Stimulated activated effector memory CD8-positive, alpha-beta T cell treated with anti-CD3 and anti-CD28 coated beads, Interleukin-12 subunit alpha, Interleukin-12 subunit beta, amount 100 ng/mL, for 72 hours (primary cell): ENCODE data around the gene ATP6V0D1.

Experiments
- ATAC-seq: fragments of 150-1000 bp; cut with Tn5 transposase; 2 replicates; pipeline ENCODE4 v1.10.0; 2021
- DNase-seq, 2 donors: peaks; one replicate each; pipeline ENCODE4 v3.0.0; 2021 to 2022; ENCODE audit warnings: low spot score in 2 of 2
- H3K27ac Mint-ChIP-seq: one replicate; pipeline ENCODE4 v1.8.0; 2022; ENCODE audit warnings: mild to moderate bottlenecking, mixed read lengths
- H3K36me3 Mint-ChIP-seq: one replicate; pipeline ENCODE4 v1.8.0; 2022; ENCODE audit warnings: mild to moderate bottlenecking, mixed read lengths
- H3K4me1 Mint-ChIP-seq: one replicate; pipeline ENCODE4 v1.8.0; 2022; ENCODE audit warnings: mixed read lengths
- H3K4me3 Mint-ChIP-seq: one replicate; pipeline ENCODE4 v1.8.0; 2022; ENCODE audit warnings: mild to moderate bottlenecking, mixed read lengths
- H3K9me3 Mint-ChIP-seq: one replicate; pipeline ENCODE4 v1.8.0; 2022; ENCODE audit warnings: mixed read lengths

The ATP6V0D1 gene

DNA sequence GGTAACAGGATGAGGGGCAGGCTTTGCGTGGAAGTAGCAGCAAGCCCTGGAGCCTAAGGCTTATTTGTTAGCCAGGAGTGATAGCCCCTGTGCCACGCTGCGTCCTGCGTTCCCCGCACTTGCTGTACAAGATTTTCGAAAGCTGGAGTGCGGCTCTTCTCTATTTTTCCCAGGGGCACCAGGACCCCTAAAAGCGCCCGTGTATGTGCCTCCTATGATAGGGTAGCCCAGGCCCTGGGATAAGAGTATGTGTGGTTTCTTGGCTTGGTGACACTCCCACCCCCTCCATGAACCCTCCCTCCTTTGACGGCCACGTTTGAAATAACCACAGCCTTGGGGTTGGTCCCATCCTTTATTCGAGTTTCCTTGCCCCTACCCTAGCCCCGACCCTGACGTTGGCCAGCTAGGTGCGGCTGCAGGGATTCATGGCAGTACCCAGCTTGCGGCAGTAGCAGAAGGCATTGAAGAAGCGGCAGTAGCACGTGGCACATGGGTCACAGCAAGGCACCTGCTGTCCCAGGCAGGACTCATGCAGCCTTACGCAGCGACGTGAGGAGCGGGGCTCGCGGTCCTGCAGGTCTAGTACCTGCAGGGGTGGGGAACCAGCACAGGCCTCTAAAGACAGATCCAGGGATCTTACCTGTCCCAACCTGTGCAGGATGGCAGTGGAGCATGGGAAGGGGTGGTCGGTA lies 1.4 kb upstream of the ATP6V0D1 start:
- peaks cover 50% of the 10 kb centered on the region for H3K4me1 Mint-ChIP-seq
- ATAC-seq (no peak), DNase-seq (no peak)
- H3K4me3 Mint-ChIP-seq: peak overlapping the region; percentile 99
- H3K36me3 Mint-ChIP-seq: peaks cover 44% of the 10 kb centered on the region
- H3K27ac Mint-ChIP-seq: peak overlapping the region; percentile 98
- no peaks in the 10 kb centered on the region for H3K9me3 Mint-ChIP-seq

DNA sequence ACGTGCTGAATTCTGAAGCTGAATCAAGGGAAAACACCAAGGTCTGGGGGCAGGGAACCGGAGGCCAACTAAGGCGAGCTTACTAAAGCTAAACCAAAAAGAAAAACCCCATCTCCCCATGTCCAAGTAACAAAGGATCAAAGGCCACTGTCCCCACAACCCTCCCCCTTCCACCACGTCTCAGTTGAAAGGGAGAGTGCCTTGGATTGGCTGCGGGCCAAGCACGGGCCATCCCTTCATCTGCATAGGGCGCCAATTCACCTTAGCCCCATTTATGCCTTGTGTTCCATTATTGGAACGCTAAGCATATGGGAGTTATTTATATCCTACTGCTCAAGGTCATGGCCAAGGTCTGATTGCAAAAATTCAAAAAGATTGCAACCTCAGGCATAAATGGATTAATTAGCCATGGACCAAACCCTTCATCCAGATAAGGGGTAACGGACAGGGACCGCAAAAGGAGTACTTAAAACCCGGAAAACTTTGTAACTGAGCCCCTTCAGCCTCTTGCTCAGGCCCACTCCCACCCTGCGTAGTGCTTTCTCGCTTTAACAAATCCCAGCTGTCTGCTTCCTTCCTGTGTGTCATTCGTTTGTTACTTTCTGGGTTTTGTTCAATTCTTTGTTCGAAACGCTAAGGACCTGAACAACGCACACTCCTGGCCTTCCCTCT lies 740 bp upstream of the ATP6V0D1 start:
- DNase-seq (peak in 1 of 2 donors; percentile 56), ATAC-seq (peak; percentile 14)
- H3K4me1 Mint-ChIP-seq: peaks cover 50% of the 10 kb centered on the region
- no peaks in the 10 kb centered on the region for H3K9me3 Mint-ChIP-seq
- H3K27ac Mint-ChIP-seq: peak overlapping the region; percentile 98
- H3K36me3 Mint-ChIP-seq: peaks cover 46% of the 10 kb centered on the region
- H3K4me3 Mint-ChIP-seq: peak overlapping the region; percentile 99

DNA sequence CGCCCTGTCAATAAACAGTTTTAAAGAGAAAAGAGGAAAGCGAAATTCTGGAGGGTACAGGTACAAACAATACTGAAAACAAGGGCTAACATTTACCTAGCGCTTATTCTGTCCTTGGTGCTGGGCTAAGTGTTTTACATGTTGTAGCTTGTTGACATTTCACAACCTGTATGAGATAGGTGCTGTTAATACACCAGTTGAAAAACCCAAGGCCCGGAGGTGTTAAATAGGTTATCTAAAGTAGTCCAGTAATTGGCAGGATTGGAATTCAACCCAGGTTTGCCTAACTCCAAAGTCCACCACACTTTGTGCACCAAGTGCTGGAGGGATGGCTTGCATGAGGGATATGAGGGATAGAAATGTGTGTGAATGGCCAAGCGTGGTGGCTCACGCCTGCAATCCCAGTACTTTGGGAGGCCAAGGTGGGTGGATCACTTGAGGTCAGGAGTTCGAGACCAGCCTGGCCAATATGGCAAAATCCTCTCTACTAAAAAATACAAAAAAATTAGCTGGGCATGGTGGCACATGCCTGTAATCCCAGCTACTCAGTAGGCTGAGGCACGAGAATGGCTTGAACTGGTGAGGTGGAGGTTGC lies 2.9 kb downstream of the ATP6V0D1 start:
- peaks cover 22% of the 10 kb centered on the region for H3K36me3 Mint-ChIP-seq
- H3K27ac Mint-ChIP-seq: peak overlapping the region; percentile 48
- peak overlapping the region; percentile 8 for H3K4me3 Mint-ChIP-seq
- peaks cover 64% of the 10 kb centered on the region for H3K4me1 Mint-ChIP-seq
- DNase-seq: no peak
- no peak for ATAC-seq
- no peaks in the 10 kb centered on the region for H3K9me3 Mint-ChIP-seq

DNA sequence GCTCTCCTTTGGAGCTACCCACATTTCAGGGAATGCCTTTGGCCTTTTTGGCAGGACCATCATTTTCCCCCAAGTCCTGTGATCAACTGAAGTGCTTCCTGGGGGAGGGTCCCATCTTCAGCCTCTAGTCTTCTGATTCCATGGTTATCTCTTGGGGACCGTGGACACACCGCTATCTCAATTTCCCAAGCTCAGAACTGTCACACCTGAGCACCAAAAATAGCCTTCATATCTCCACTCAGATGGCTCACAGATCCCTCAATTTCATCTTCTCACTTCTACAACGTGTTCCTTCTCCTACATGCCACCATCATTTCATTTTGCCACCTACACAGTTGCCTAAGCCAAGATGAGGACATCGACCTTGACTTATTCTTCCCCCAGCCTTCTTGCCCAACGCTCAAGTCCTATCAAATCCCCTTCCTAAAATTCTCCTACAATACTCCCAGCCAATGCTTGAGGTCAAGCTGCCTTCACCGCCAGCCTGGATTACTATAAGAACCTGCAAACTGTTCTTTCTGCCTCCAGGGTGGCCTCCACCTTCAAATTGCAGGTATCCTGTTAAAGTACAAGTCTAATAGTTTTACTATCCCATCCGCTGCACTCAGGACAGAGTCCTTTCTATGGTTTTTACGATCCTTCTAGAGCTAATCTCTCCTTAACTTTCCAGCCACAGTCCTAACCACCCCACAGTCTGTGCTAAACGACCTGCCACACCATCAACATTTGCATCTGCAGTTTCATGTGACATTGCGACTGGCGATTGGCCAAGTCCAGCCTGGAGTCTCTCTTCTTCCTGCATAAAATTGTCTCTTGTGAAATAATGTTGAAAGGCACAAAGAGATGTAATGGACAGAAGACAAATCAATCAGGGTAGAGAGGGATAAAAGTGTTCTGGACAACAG lies 6.2 kb downstream of the ATP6V0D1 start:
- no peak for ATAC-seq
- peaks cover 11% of the 10 kb centered on the region for H3K36me3 Mint-ChIP-seq
- no peak for DNase-seq
- H3K27ac Mint-ChIP-seq: peak overlapping the region; percentile 44
- peaks cover 69% of the 10 kb centered on the region for H3K4me1 Mint-ChIP-seq
- no peak overlapping the region for H3K4me3 Mint-ChIP-seq
- H3K9me3 Mint-ChIP-seq: no peaks in the 10 kb centered on the region

DNA sequence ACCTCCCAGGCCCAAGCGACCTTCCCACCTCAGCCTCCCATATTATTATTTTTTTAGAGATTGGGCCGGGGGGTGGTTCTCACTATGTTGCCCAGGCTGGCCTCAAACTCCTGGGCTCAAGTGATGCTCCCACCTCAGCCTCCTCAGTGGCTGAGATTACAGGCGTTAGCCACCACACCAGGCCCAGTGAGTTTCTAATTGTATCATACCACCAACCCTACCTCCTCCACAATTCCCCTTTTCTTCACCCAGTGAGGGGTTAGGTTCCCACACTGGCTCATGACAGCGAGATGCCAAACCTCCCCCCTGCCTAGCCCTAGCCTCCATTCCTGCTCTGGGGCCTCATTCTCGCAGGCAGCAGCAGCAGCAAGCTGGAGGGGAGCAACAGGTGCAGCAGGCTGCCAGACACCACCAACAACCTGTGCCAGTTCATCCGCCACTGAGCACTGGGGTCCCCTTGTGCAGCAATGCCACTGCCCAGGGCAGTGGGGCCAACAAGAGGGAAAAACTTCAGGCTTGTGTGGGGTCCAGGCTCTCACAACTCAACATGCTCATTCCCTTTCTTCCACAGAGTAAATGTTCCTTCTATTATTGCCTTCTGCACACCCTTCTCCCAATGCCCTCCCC lies 9.1 kb downstream of the ATP6V0D1 start:
- H3K4me3 Mint-ChIP-seq: no peak overlapping the region
- peaks cover 3% of the 10 kb centered on the region for H3K36me3 Mint-ChIP-seq
- no peaks in the 10 kb centered on the region for H3K9me3 Mint-ChIP-seq
- ATAC-seq (peak; percentile 71), DNase-seq (peak in 1 of 2 donors; percentile 55)
- peak overlapping the region; percentile 86 for H3K27ac Mint-ChIP-seq
- H3K4me1 Mint-ChIP-seq: peaks cover 75% of the 10 kb centered on the region

DNA sequence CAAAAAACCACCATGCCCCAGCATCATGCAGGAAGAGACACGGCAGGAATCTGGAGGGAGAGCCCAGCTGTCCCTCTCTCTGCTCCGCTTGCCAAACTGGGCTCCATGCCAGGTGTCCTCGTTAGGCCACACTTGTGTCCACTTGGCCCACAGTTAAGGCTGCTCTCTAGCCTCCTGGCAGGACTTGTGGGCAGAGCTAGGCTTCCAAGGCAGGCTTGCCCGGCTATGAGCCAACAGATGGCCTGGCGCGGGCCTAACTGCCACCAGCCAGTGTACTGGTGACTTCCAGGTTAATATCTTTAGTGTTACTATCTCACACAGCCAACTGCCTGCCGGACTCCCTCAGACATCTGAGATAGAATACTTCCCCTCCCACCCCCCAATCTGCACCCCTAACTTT lies 10.6 kb downstream of the ATP6V0D1 start:
- H3K9me3 Mint-ChIP-seq: no peaks in the 10 kb centered on the region
- DNase-seq (no peak), ATAC-seq (no peak)
- peak overlapping the region; percentile 27 for H3K27ac Mint-ChIP-seq
- H3K4me1 Mint-ChIP-seq: peaks cover 81% of the 10 kb centered on the region
- no peaks in the 10 kb centered on the region for H3K36me3 Mint-ChIP-seq
- H3K4me3 Mint-ChIP-seq: no peak overlapping the region

DNA sequence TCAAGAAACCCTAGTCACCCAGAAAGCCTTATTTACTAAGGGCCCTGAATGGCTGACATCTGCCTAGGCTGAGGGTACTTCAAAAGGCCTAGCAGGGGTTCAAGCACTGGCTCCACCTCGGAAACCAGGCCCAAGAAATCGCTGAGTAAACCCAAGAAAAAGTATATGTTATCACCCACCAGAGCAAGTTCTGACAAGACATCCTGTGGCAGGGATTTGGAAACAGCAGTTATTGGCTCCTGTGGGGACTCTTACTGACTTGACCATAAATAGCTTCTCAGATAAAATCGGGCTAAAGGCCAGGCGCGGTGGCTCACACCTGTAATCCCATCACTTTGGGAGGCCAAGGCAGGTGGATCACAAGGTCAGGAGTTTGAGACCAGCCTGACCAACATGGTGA lies 12.2 kb downstream of the ATP6V0D1 start:
- DNase-seq (no peak), ATAC-seq (peak; percentile 14)
- Mint-ChIP-seq H3K4me3 (no peak overlapping the region), H3K27ac (peak overlapping the region; percentile 50), H3K36me3 (no peaks in the 10 kb centered on the region), H3K9me3 (no peaks in the 10 kb centered on the region), H3K4me1 (peaks cover 76% of the 10 kb centered on the region)

DNA sequence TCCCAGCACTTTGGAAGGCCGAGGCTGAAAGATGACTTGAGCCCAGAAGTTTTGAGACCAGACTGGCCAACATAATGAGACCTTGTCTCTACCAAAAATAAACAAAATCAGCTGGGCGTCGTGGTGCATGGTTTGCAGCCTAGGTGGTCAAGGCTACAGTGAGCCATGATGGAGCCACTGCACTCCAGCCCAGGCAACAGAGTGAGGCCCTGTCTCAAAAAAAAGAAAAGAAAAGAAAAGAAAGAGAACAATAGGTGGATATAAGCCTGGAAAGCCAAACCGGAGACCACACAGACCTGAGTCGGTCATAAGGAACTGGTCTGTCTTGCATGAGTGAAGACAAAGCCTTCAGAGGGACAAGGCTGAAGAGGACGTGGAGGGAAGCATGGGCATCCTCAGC lies 14.4 kb downstream of the ATP6V0D1 start:
- Mint-ChIP-seq H3K4me3 (no peak overlapping the region), H3K27ac (peak overlapping the region; percentile 56), H3K9me3 (no peaks in the 10 kb centered on the region), H3K4me1 (peaks cover 77% of the 10 kb centered on the region), H3K36me3 (no peaks in the 10 kb centered on the region)
- ATAC-seq (no peak), DNase-seq (no peak)

DNA sequence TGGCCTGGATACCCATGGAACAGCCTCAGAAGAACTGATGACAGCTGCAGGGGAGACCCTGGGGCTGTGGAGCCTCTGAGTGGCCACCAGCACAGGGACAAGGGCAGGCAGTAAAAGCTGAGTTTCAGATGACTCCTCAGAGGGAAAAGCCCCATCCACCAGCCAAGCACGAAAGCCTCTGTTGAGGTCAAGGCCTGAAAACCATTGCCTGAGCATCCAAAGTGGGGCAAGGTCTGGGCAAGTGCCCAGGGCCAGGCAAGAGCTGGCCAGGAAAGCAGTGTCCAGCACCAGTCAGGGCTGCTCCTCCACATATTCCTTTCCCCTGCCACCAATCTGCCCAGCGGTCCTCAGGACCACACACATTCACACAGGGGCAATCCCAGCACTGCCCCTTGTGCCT lies 16.4 kb downstream of the ATP6V0D1 start:
- H3K4me3 Mint-ChIP-seq: no peak overlapping the region
- peak overlapping the region; percentile 54 for H3K27ac Mint-ChIP-seq
- peaks cover 73% of the 10 kb centered on the region for H3K4me1 Mint-ChIP-seq
- no peak for ATAC-seq
- no peaks in the 10 kb centered on the region for H3K9me3 Mint-ChIP-seq
- no peak for DNase-seq
- no peaks in the 10 kb centered on the region for H3K36me3 Mint-ChIP-seq

DNA sequence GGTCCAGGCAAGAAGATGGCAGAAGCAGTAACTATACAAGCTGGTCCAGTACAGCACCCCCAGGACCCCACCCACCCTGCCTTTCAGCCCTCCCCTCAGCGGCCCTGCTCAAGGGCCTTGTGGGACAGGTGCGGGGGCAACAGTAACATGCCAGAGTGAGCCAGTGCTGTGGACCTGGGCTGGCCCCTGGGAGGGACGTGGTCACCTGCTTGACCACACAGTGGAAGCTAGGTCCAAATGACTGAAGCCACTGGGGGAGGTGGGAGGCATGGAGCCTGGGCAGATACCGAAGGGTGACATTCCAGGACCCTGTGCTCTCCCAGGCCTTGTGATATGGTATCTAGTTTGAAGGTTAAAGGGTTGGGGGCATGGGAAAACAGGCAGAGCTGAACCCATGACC lies 17.3 kb downstream of the ATP6V0D1 start:
- peak overlapping the region; percentile 54 for H3K27ac Mint-ChIP-seq
- H3K9me3 Mint-ChIP-seq: no peaks in the 10 kb centered on the region
- H3K4me3 Mint-ChIP-seq: no peak overlapping the region
- DNase-seq (no peak), ATAC-seq (no peak)
- H3K4me1 Mint-ChIP-seq: peaks cover 74% of the 10 kb centered on the region
- no peaks in the 10 kb centered on the region for H3K36me3 Mint-ChIP-seq

DNA sequence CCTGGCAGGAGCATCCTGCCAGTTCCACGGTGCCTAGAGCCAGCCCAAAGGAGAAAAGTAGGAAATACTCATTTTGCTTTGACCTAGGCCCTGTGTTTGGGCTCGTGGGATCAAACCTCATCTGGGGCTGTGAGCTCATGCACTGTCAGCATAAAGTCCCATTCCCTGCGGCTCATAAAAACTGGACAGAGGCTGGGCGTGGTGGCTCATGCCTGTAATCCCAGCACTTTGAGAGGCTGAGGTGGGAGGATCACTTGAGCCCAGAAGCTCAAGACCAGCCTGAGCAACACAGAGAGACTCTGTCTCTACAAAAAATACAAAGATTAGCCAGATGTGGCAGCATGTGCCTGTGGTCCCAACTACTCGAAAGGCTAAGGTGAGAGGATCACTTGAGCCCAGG lies 17.9 kb downstream of the ATP6V0D1 start:
- H3K4me3 Mint-ChIP-seq: no peak overlapping the region
- DNase-seq (no peak), ATAC-seq (no peak)
- H3K27ac Mint-ChIP-seq: peak overlapping the region; percentile 54
- H3K36me3 Mint-ChIP-seq: no peaks in the 10 kb centered on the region
- peaks cover 70% of the 10 kb centered on the region for H3K4me1 Mint-ChIP-seq
- H3K9me3 Mint-ChIP-seq: no peaks in the 10 kb centered on the region

DNA sequence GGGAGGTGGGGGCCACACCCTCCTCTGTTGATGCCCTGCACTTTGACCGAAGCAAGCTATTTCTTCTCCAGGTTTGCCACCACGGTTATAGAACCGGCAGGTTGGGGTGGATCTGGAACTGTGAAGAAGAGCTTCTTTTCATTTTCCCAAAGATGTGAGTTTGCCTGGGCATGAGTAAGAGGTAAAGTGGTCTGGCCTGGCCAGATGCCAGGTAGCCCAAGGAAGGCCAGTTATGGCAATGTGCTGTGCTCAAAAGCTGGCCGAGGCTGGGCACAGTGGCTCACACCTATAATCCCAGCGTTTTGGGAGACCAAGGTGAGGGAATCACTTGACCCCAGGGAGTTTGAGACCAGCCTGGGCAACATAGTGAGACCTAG lies 18.7 kb downstream of the ATP6V0D1 start:
- no peak for DNase-seq
- no peak overlapping the region for H3K4me3 Mint-ChIP-seq
- peak overlapping the region; percentile 70 for H3K27ac Mint-ChIP-seq
- H3K9me3 Mint-ChIP-seq: no peaks in the 10 kb centered on the region
- peaks cover 64% of the 10 kb centered on the region for H3K4me1 Mint-ChIP-seq
- H3K36me3 Mint-ChIP-seq: no peaks in the 10 kb centered on the region
- no peak for ATAC-seq

DNA sequence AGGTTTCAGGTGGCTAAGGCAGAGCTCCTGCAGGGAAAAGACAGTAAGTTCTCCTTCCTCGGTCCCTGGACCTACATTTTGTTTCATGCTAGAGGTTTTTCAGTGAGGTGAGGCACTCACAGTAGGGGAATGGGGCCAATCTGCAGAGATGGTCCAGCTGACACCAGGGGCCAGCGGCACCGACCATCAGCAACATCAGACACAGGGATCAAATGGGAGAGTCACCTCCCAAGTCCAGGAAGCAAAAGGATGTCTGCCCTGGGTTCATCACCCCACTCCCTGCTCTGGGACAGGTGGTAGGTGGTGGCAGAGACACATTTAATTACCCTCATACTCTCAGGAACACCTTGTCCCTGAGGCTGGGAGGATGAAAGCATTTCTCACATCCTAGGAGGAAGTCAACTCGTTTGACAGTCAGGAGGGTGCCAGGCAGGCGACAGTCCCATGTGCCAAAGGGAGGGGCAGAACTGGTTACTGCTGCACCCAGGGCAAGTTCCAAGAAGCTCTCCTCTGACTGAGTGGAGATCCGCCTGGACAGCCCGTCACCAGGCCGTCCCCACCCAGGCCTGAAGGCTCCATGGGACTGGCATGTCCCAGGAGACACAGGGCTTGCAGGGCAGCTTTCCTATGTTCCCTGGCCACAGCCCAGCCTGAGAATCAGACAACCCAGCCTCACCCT lies 19.2 kb downstream of the ATP6V0D1 start:
- Mint-ChIP-seq H3K36me3 (no peaks in the 10 kb centered on the region), H3K4me3 (no peak overlapping the region), H3K9me3 (no peaks in the 10 kb centered on the region), H3K27ac (no peak overlapping the region), H3K4me1 (peaks cover 64% of the 10 kb centered on the region)
- ATAC-seq: no peak
- DNase-seq: no peak

DNA sequence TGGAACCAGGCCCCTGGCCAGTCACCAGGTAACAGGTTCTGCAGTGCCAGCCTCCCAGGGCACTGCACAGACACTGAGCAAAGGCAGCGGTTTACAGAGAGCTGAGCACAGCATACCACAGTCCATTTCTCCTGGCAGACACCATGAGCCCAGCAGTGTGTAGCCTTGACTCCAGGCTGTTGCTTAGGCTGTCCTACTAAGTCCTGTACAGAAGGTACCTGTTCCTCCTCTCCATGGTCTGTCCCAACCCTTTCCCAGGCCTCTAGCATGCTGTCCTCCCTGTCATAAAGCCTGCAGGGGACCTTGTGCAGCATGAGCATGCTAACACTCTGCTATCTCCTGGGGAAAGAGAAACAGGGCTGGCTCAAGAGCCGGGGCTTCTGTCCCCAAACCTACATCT lies 20.0 kb downstream of the ATP6V0D1 start:
- H3K27ac Mint-ChIP-seq: no peak overlapping the region
- no peak overlapping the region for H3K4me3 Mint-ChIP-seq
- DNase-seq (no peak), ATAC-seq (no peak)
- peaks cover 59% of the 10 kb centered on the region for H3K4me1 Mint-ChIP-seq
- H3K36me3 Mint-ChIP-seq: no peaks in the 10 kb centered on the region
- no peaks in the 10 kb centered on the region for H3K9me3 Mint-ChIP-seq
